ENCODE data around the gene DCLK1.

The DCLK1 gene

DNA sequence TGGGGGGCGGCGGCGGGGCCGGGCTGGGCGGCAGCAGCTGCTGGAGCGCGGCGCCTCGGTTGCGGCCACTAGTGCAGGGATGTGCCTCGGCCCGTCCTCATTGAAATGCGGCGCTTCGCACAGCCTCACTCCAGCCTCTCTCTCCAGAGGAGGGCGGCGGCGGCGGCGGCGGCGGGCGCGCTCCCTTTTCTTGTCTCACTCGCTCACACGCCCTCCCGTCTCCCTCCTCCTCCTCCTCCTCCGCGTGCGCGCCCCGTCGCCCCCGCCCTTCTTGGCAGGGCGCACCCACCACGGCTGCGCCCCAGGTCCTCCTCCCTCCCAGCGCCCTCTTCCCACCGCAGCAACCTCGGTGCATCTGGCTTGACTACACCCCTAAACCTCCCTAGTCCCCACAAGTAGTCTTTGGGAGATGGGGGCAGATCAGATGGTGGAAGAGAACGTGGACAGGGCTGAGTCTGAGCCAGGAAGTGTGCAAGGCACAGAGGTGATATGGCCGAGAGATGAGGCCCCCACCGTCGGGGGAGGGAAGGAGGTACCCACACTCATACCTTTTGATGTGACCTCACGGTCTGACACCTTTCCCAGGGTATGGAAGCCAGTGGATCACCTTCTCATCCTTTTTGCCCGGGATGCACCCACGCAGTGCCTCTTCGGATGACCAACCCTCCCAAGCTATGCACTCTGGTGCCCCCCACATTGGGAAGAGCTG is at the start of gene DCLK1:
Gene DCLK1 (minus strand): TSS at position 161 of the 709 bp plus-strand sequence.
- DNase-seq: peak; percentile 40 to 77 (median 76)

- no peak for DNase-seq
These were observed 44.4 kb upstream of the DCLK1 start for GRCh38 chr13:36175621-36176020.

DNA sequence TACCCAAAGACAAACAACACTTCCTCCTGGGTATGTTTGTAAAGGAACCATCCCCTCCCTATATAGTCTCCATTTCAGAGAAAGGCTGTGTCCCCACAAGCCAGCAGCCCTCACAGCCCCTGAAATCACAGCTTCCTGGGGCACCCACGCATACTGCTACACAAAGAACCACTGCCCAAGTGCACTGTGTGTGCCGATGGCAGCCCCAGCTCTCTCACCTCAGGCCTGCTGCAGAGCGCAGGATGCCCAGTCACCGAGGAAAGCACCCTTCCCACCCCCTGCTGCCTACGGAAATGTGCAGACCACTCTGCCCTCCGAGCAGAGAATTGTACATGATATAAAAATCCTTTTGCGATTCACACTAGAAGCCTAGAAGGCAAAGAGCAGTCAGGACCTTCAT is 43.7 kb upstream of the DCLK1 start:
- no peak for DNase-seq

DNA sequence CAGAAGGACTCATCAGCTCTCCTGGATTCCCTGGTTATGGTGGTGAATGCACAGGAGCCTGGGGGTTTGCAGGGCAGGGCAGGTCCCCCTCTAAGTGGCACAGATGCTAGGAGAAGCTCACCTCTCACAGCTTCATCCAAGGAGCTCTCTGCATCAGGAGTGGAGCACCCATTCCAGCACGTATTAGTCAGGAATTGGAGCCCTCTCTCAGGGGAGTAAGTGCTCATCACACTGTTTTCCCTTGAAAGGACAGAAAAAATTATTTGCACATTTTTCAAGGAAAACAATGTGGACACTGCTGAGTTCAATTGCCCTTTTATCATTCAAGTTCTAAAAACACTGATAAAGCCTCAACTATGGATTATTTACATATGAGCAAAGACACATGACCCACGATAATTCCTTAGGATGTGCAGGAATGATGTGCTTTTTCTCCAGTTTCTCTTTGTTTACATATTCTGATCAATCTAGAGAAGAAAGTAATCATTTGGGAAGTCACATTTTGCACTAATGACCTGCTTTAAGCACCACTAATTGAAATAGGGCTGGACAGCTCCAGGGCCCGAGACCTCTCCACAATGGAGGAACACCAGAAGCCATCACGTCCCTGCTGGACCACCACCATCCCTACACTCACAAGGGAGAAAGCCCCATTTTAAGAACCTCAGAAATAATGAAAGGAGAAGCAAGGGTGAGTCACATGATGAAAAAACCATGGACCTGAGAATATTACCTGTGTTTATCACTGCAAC is 42.6 kb upstream of the DCLK1 start:
- DNase-seq: no peak

DNA sequence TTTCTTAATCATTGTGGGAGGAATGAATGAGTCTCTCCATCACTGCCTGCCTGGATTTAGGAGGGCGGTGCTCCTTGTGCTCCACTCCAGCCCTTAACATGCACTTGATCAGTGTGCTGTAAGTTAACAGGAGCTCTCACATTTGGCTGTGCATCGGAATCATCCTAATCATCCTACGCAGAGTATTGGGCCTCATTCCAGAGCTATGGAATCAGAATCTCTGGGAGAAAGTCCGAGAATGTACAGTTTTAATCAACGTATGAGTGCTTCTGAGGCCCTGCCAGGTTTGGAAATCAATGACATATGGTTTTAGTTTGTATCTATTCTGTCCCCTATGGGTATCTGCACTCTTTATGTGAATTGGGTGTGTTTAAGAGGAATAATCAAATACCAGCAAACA is 34.9 kb upstream of the DCLK1 start:
- DNase-seq: no peak

DNA sequence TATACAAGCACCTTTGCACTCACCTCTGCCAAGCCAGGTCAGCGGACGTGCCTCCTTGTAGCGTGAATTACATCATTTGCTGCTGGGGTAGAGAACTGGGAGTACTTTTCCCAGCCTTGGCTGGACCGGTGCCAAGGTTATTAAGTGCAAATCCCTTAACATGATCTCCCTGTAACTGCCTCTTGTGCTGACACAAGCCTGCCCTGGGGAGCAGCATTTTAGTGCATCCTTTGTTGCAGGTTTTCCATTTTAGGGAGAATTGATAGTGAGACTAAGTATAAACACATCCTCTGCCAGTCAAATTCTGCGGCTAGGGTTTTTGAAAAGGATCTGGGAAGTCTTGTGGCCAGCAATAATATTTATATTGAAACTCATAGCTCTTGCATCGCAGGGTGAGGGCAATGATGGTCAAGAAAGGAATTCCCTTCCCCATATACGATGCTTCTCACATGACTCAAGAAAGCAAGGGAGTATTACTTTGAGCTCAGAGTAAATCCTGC is 32.7 kb upstream of the DCLK1 start:
- DNase-seq: peak; percentile 60 to 96 (median 92)

DNA sequence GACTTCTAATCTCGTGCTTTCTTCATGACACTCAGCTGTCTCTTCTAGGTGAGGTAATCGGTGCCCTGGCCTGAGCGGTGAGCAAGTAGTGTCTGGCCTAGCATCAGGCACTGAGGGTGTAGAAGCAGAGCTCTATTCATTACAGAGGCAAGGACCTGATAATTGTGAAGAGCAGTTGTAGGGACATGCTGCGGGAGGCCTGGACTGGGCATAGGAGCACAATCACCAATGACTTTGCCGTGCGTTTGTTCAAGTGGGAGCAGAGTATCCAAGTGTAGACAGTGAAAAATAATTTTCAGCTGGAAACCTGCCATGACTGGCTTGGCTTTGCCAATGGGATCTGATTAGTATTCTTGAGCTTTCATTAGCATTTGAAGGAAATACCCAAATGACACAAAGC is 32.1 kb upstream of the DCLK1 start:
- peak in 1 of 3 experiments; percentile 52 for DNase-seq

GRCh38 chr13:36160297-36160696 is 29.1 kb upstream of the DCLK1 start:
- DNase-seq: no peak

DNA sequence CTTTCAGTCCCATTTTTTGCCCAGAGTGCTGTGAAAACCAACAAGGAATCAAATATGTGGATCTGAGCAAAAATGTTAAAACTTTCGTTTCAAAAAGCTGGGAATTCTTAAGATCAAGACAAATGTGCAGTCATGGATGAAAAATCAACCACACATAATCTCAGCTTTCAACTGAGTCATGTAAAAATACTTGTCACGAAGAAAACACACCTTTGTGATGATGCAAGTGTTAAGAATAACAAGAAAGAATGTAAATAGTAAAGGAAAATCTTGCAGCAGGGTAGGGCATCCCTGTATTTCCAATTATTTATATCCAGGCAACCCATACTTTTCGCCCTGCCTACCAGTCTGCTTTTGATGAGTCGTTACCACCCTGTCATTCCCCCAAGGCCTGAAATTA is 27.4 kb upstream of the DCLK1 start:
- DNase-seq: no peak

GRCh38 chr13:36157480-36157879 is 26.3 kb upstream of the DCLK1 start:
- DNase-seq: peak; percentile 13 to 58 (median 20)

DNA sequence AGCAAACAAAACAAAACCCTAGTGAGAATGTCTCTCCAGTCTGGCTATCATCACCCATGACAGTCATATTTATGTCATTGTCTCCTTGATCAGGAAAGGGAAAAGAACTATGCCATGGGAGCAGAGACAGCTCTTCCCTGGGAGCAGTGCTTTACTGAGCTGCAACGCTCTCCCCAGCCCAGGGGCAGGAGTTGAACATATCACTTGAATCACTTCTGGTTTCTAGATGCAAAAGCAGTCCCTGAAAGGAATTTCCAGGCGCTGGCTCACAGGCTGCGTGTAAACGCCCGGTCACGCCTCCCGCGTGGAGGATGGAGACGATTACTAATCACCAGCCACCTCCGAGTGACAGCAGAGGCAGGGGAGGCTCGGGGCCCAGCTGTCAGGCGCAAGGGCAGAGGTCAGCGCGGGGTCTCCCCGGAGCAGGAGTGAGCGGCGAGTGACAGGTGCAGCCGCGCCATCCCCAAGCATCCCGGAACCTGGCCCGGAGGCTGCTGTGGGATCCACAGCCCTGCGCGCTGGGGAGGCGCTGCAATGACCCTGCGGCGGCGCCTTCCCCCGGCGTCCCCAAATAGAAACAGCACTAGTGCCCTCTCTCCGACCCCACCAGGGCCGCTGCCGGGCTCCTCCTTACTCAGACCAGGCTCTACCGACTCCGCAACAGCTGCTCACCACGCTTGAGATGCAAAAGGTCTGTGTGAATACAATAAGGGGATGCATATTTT is 23.5 kb upstream of the DCLK1 start:
- DNase-seq: peak in 2 of 3 experiments; percentile 30 to 57

DNA sequence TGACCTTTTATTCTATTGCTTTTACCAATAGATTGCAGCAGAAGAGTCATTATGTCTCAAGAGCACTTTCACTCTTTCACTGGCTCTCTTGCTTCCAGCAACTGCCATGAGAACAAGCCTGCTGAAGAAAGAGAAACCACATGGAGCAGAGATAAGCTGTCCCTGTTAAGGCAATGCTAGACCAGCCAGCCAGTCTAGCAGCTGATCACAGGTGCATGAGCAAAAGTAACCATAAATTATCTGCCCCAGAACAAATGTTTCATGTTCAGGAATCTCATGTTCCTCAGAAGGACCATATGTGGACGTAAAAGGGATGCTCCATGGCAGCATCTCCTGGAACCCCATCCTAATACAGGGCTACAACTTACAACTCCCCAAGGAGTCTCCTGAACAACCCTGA is 20.4 kb upstream of the DCLK1 start:
- no peak for DNase-seq

GRCh38 chr13:36148446-36148845 is 17.3 kb upstream of the DCLK1 start:
- DNase-seq: peak in 1 of 3 experiments; percentile 5

GRCh38 chr13:36147330-36147729 is 16.1 kb upstream of the DCLK1 start:
- no peak for DNase-seq

DNA sequence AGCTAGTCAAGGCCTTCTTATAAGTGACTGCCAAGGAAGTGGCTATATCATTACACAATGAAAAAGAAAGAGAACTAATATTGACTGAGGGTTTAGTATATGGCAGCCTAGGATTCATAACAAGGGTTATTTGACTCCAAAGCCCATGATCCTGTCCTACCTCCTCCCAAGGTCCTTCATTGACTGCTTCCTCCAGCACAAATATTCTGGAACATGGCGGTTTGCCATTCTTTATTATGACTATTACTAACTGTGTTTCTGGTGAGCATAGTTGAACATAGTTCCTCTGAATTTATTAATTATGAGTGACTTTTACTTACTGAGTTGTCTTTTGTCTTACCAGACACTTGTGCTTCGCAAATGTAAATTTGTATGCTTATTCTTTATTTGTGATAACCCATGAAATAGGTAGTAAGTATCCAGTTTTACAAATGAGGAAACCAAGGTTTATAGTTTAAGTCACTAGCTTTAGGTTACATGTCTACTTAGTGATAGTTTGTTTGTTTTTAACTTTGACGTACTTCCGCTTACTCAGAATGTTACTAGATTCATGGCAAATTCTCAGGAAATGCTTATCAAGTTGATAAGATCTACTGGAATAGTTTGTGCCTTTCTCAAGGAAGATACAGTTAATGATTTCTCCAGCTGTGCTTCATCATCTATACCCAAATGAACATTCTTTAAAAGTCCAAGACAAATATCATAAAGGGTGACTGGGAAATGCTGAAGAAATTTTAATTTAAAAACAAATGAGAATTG is 15.5 kb upstream of the DCLK1 start:
- DNase-seq: no peak

- DNase-seq: no peak
These were observed 12.6 kb upstream of the DCLK1 start for GRCh38 chr13:36143738-36144137.

GRCh38 chr13:36142735-36143134 is 11.6 kb upstream of the DCLK1 start:
- DNase-seq: peak in 1 of 3 experiments; percentile 1

DNA sequence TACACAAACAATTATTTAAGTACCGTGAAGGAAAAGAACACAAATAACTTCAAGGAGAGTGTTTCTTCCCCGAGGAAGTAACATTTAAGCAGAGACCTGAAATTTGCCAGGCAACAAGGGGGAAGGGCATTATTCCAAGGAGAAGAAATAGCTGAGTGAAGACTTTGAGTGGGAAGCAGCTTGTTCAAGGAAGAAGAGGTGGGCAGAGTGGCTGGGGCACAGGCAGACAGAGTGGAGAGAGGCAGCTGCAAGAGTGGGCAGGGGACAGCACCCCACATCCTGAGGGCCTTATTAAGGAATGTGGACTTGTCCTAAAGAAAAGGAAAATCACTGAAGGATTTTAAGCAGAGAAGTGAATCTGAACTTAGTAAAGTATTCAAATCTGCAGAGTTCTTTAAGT is 4.7 kb upstream of the DCLK1 start:
- DNase-seq: no peak

DNA sequence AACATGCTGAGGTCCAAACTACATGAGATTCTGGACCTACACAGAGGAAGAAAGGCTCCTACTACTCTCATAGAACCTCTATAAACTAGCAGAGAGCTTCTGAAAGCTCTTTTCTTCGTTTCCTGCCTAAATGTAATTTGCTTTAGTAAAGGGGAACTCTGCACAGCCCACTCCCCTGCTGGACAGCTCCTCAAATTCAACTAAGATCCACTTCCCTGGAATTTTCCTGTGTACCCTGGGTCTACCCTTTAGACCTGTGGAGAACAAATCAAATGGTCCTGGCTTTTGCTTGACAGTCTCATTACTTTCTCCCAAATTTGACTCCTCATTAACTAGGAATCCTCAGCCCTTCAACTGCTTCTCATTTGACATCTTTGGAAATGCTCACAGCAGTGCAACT is 3.5 kb upstream of the DCLK1 start:
- DNase-seq: no peak

GRCh38 chr13:36133950-36134626 is 2.9 kb upstream of the DCLK1 start:
- peak in 1 of 3 experiments; percentile 3 for DNase-seq

DNA sequence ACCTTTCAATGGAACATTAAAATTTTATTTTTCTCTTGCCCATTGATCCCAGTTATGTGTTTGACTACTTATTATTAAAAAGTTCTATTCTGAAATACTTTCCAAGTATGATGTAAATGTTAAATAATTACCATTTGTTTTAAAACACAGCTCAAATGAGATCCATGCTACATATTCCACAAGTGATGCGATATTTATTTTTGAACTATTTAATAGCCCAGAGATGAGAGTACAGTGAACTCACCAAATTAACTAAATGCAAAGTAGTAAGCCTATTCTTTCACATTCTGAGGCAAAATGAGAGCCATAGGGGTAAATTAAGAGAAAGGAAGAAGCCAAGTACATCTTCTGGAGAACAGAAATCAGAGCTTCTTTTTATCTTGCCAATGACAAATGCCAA is 1.2 kb upstream of the DCLK1 start:
- no peak for DNase-seq

- no peak for DNase-seq
These were observed 732 bp upstream of the DCLK1 start for GRCh38 chr13:36131931-36132297.
